DMS153 (cell line): ENCODE results near the gene THADA.

Experiments used
- DNase-seq: peaks from one replicate; lab custom pipeline; 2025; lab: John Stamatoyannopoulos, UW

Gene THADA

GRCh38 chr2:43495727-43496126 is 100.1 kb downstream of the THADA start:
- no peak for DNase-seq

- no peak for DNase-seq
These were observed 101.9 kb downstream of the THADA start for GRCh38 chr2:43493954-43494353.

GRCh38 chr2:43491065-43491639 is 104.7 kb downstream of the THADA start:
- DNase-seq: no peak

- no peak for DNase-seq
These were observed 105.5 kb downstream of the THADA start for GRCh38 chr2:43490252-43490786.

- no peak for DNase-seq
These were observed 107.1 kb downstream of the THADA start for GRCh38 chr2:43488737-43489136.

- DNase-seq: no peak
These were observed 109.2 kb downstream of the THADA start for GRCh38 chr2:43486603-43487002.

GRCh38 chr2:43484323-43484930 is 111.4 kb downstream of the THADA start:
- peak; percentile 72 for DNase-seq

GRCh38 chr2:43482961-43483360 is 112.9 kb downstream of the THADA start:
- no peak for DNase-seq

- DNase-seq: no peak
These were observed 113.8 kb downstream of the THADA start for GRCh38 chr2:43481927-43482542.

GRCh38 chr2:43480874-43481273 is 115.0 kb downstream of the THADA start:
- no peak for DNase-seq

- no peak for DNase-seq
These were observed 117.3 kb downstream of the THADA start for GRCh38 chr2:43478412-43479086.

GRCh38 chr2:43475922-43476321 is 119.9 kb downstream of the THADA start:
- no peak for DNase-seq

GRCh38 chr2:43475137-43475846 is 120.5 kb downstream of the THADA start:
- no peak for DNase-seq

- DNase-seq: no peak
These were observed 121.6 kb downstream of the THADA start for GRCh38 chr2:43474273-43474672.

GRCh38 chr2:43473767-43474166 is 122.1 kb downstream of the THADA start:
- DNase-seq: no peak

- DNase-seq: peak; percentile 13
These were observed 123.2 kb downstream of the THADA start for GRCh38 chr2:43472527-43473194.

- DNase-seq: no peak
These were observed 126.1 kb downstream of the THADA start for GRCh38 chr2:43469713-43470112.

- DNase-seq: no peak
These were observed 126.7 kb downstream of the THADA start for GRCh38 chr2:43469094-43469493.

GRCh38 chr2:43467891-43468290 is 127.9 kb downstream of the THADA start:
- no peak for DNase-seq

- no peak for DNase-seq
These were observed 130.6 kb downstream of the THADA start for GRCh38 chr2:43465234-43465633.

- DNase-seq: no peak
These were observed 131.2 kb downstream of the THADA start for GRCh38 chr2:43464590-43464989.
